HEK293 (cell line): ENCODE measurements around the gene TRIM33.

Source experiments
- CTCF ChIA-PET: fragments of 350-600 bp; formaldehyde crosslinking; extraction: SDS; loops from one replicate; lab custom pipeline; 2021; ENCODE audit warnings: antibody characterized with exemption; lab: Yijun Ruan, JAX
- POLR2A ChIA-PET: fragments of 300-600 bp; formaldehyde crosslinking; extraction: SDS; loops from one replicate; lab custom pipeline; 2020; ENCODE audit warnings: antibody characterized with exemption, inconsistent platforms; lab: Yijun Ruan, JAX
- H3K27ac ChIP-seq: fragments of 200-500 bp; sonication (Bioruptor generic); 2 replicates; pipeline ENCODE4 v1.5.1; 2014; ENCODE audit warnings: low read depth, low read length, control low read depth, inconsistent platforms; ENCODE audit errors: extremely low read depth
- H3K36me3 ChIP-seq, 2 experiments: fragments of 200-500 bp in 1 of 2; sonication (Bioruptor generic) in 1 of 2; 1 replicate in 1 of 2; 2 replicates in 1 of 2; pipeline ENCODE4 v1.5.1; 2014 to 2017; ENCODE audit warnings: inconsistent platforms in 2 of 2, low read length in 2 of 2; ENCODE audit not compliant: control insufficient read depth in 2 of 2, insufficient read depth in 1 of 2
- H3K4me1 ChIP-seq: fragments of 200-500 bp; sonication (Bioruptor generic); 2 replicates; pipeline ENCODE4 v1.5.1; 2014; ENCODE audit warnings: mild to moderate bottlenecking, low read length, inconsistent platforms; ENCODE audit not compliant: control insufficient read depth, insufficient read depth
- H3K4me3 ChIP-seq: 2 replicates; pipeline ENCODE4 v1.5.1; 2011; ENCODE audit warnings: low read depth, mild to moderate bottlenecking, control low read depth, low read length, moderate library complexity
- H3K9me3 ChIP-seq: fragments of 200-500 bp; sonication (Bioruptor generic); 2 replicates; pipeline ENCODE4 v1.5.1; 2014; ENCODE audit warnings: low read depth, low read length, inconsistent platforms; ENCODE audit not compliant: control insufficient read depth, insufficient read depth
- FEZF1 ChIP-seq: fragments of 450-650 bp; formaldehyde crosslinking; IDR thresholded peaks from 2 replicates; pipeline ENCODE4 v1.5.1; 2016; ENCODE audit warnings: missing biosample characterization, missing genetic modification characterization
- MYNN ChIP-seq: fragments of 450-650 bp; formaldehyde crosslinking; IDR thresholded peaks from 2 replicates; pipeline ENCODE4 v1.5.1; 2016; ENCODE audit warnings: missing biosample characterization, missing genetic modification characterization, borderline replicate concordance
- RBAK ChIP-seq: fragments of 450-650 bp; formaldehyde crosslinking; IDR thresholded peaks from 2 replicates; pipeline ENCODE4 v1.5.1; 2016; ENCODE audit warnings: missing biosample characterization, missing genetic modification characterization
- SP7 ChIP-seq: fragments of 450-650 bp; formaldehyde crosslinking; IDR thresholded peaks from 2 replicates; pipeline ENCODE4 v1.5.1; 2016; ENCODE audit warnings: missing biosample characterization, missing genetic modification characterization
- ZBTB17 ChIP-seq: fragments of 450-650 bp; formaldehyde crosslinking; IDR thresholded peaks from 2 replicates; pipeline ENCODE4 v1.5.1; 2016; ENCODE audit warnings: missing biosample characterization, missing genetic modification characterization
- ZBTB26 ChIP-seq: fragments of 450-650 bp; formaldehyde crosslinking; optimal IDR thresholded peaks from 2 replicates; pipeline ENCODE3; 2016; ENCODE audit warnings: missing biosample characterization, mild to moderate bottlenecking, missing genetic modification characterization
- ZNF148 ChIP-seq: fragments of 450-650 bp; formaldehyde crosslinking; IDR thresholded peaks from 2 replicates; pipeline ENCODE4 v1.5.0; 2017; ENCODE audit warnings: missing biosample characterization, missing genetic modification characterization, borderline replicate concordance
- ZNF211 ChIP-seq: fragments of 450-650 bp; formaldehyde crosslinking; IDR thresholded peaks from 2 replicates; pipeline ENCODE4 v1.5.1; 2016; ENCODE audit warnings: low read depth, missing biosample characterization, missing genetic modification characterization
- ZNF223 ChIP-seq: fragments of 450-650 bp; formaldehyde crosslinking; IDR thresholded peaks from 2 replicates; pipeline ENCODE4 v1.5.1; 2016; ENCODE audit warnings: missing biosample characterization, missing genetic modification characterization
- ZNF394 ChIP-seq: fragments of 450-650 bp; formaldehyde crosslinking; IDR thresholded peaks from 2 replicates; pipeline ENCODE4 v1.5.1; 2016; ENCODE audit warnings: missing biosample characterization, missing genetic modification characterization, mild to moderate bottlenecking, moderate library complexity, borderline replicate concordance
- ZNF433 ChIP-seq: fragments of 450-650 bp; formaldehyde crosslinking; IDR thresholded peaks from 2 replicates; pipeline ENCODE4 v1.5.1; 2016; ENCODE audit warnings: missing biosample characterization, missing genetic modification characterization, low read depth
- ZNF518A ChIP-seq: fragments of 450-650 bp; formaldehyde crosslinking; conservative IDR thresholded peaks from 2 replicates; pipeline ENCODE4 v1.5.1; 2016; ENCODE audit warnings: low read depth, missing biosample characterization, missing genetic modification characterization
- ZNF521 ChIP-seq: fragments of 450-650 bp; formaldehyde crosslinking; IDR thresholded peaks from 2 replicates; pipeline ENCODE4 v1.5.1; 2017; ENCODE audit warnings: missing biosample characterization, mild to moderate bottlenecking, missing genetic modification characterization
- ZNF571 ChIP-seq: fragments of 450-650 bp; formaldehyde crosslinking; IDR thresholded peaks from 2 replicates; pipeline ENCODE4 v1.5.0; 2017; ENCODE audit warnings: missing biosample characterization, missing genetic modification characterization
- ZNF701 ChIP-seq: fragments of 450-650 bp; formaldehyde crosslinking; IDR thresholded peaks from 2 replicates; pipeline ENCODE4 v1.5.1; 2016; ENCODE audit warnings: missing biosample characterization, missing genetic modification characterization
- ZNF776 ChIP-seq: fragments of 450-650 bp; formaldehyde crosslinking; IDR thresholded peaks from 2 replicates; pipeline ENCODE4 v1.5.0; 2017; ENCODE audit warnings: missing biosample characterization, missing genetic modification characterization, borderline replicate concordance
- ZNF777 ChIP-seq: fragments of 450-650 bp; formaldehyde crosslinking; IDR thresholded peaks from 2 replicates; pipeline ENCODE4 v1.5.1; 2017; ENCODE audit warnings: missing biosample characterization, missing genetic modification characterization, borderline replicate concordance
- ZSCAN23 ChIP-seq: fragments of 450-650 bp; formaldehyde crosslinking; IDR thresholded peaks from 2 replicates; pipeline ENCODE4 v1.5.1; 2016; ENCODE audit warnings: missing biosample characterization, missing genetic modification characterization

TRIM33 gene

GRCh38 chr1:114455102-114455785 is 55.8 kb downstream of the TRIM33 start:
- Histone ChIP-seq H3K36me3 (peaks cover 0 to 64% of the 10 kb centered on the region in 2 experiments; a peak in 2 of 3 replicates), H3K4me3 (no peak overlapping the region), H3K9me3 (no peaks in the 10 kb centered on the region), H3K4me1 (no peaks in the 10 kb centered on the region)
- POLR2A ChIA-PET = no interaction called here
- TF ChIP-seq ZNF701 = no peak
- peak; percentile 59 for TF ChIP-seq FEZF1 (tag by site-specific recombination)
- no peak for TF ChIP-seq ZBTB17 (tag by site-specific recombination)
- TF ChIP-seq, all 188 proteins: peak for 1
- no peak overlapping the region for H3K27ac ChIP-seq
- CTCF ChIA-PET = interaction anchor here (0.6 to 0.9 kb wide), 2 partner anchors 22 to 31 kb away, joined by 3 to 5 read pairs; no protein-coding TSS in a partner anchor

GRCh38 chr1:114454539-114454938 is 56.5 kb downstream of the TRIM33 start:
- TF ChIP-seq ZNF518A (tag by site-specific recombination) (no peak), ZNF571 (tag by site-specific recombination) (no peak), MYNN (tag by site-specific recombination) (no peak), SP7 (tag by site-specific recombination) (no peak), ZNF223 (tag by site-specific recombination) (no peak), ZNF777 (tag by site-specific recombination) (no peak), ZNF776 (tag by site-specific recombination) (no peak), RBAK (tag by site-specific recombination) (no peak), ZNF521 (tag by site-specific recombination) (no peak), ZNF148 (tag by site-specific recombination) (no peak), ZNF394 (no peak), ZSCAN23 (tag by site-specific recombination) (no peak), ZNF433 (tag by site-specific recombination) (no peak), ZBTB26 (tag by site-specific recombination) (no peak), ZNF211 (tag by site-specific recombination) (no peak)
- ChIA-PET CTCF (interaction anchor here (0.9 kb wide), 1 partner anchor 30 kb away, joined by 3 read pairs; no protein-coding TSS in a partner anchor), POLR2A (no interaction called here)
- Histone ChIP-seq H3K27ac (no peak overlapping the region), H3K9me3 (no peaks in the 10 kb centered on the region), H3K4me3 (no peak overlapping the region), H3K36me3 (peaks cover 0 to 65% of the 10 kb centered on the region in 2 experiments; a peak in 2 of 3 replicates), H3K4me1 (no peaks in the 10 kb centered on the region)
